Measurements from ENCODE around the gene CIP2A. TPM values are rescaled to one million over a fixed set of nuclear protein-coding genes. Genes with fewer than 3 reads are reported as not detected.

CIP2A gene
- total RNA-seq, 1 experiment from 2014 or later, result 34.2 TPM

- Mint-ChIP-seq H3K27me3 (ENCODE audit: low read depth) (no peaks in the 10 kb centered on the region), H3K9me3 (no peaks in the 10 kb centered on the region), H3K36me3 (ENCODE audit: insufficient read depth in 1 of 3, low read depth in 3 of 3) (peaks cover 14 to 38% (median 29%) of the 10 kb centered on the region in 3 experiments), H3K4me3 (no peak overlapping the region), H3K27ac (no peak overlapping the region), H3K4me1 (peaks cover 0 to 5% of the 10 kb centered on the region in 2 experiments; a peak in 2 of 4 replicates)
- Histone ChIP-seq H3K18ac (ENCODE audit: insufficient read length, low read depth, low read length) (no peak overlapping the region), H3K4me1 (ENCODE audit: insufficient read depth, low read length) (no peaks in the 10 kb centered on the region), H3K14ac (ENCODE audit: insufficient read depth, low read length) (no peak overlapping the region), H2BK5ac (ENCODE audit: insufficient read length, low read length) (no peak overlapping the region), H2BK120ac (ENCODE audit: low read depth, low read length, poor library complexity, severe bottlenecking) (no peak overlapping the region), H3K27me3 (ENCODE audit: insufficient read depth, low read length) (no peaks in the 10 kb centered on the region), H3K9ac (ENCODE audit: extremely low read depth, insufficient read length, low read length) (no peak overlapping the region), H3K79me1 (ENCODE audit: insufficient read depth, low read depth, low read length, poor library complexity, severe bottlenecking) (no peaks in the 10 kb centered on the region), H4K20me1 (ENCODE audit: control insufficient read depth, insufficient read depth, insufficient read length) (no peaks in the 10 kb centered on the region), H4K91ac (ENCODE audit: insufficient read length, low read depth, low read length) (no peak overlapping the region), H3K27ac (ENCODE audit: insufficient read length, low read depth, low read length) (no peak overlapping the region), H2BK20ac (ENCODE audit: low read depth, low read length, poor library complexity, severe bottlenecking) (no peak overlapping the region), H3T11ph (ENCODE audit: low read length) (no peak overlapping the region), H2BK15ac (ENCODE audit: low read depth, low read length) (no peak overlapping the region), H4K8ac (replicated peaks; ENCODE audit: insufficient read length, low read depth, low read length) (no peak overlapping the region), H2AK5ac (ENCODE audit: insufficient read length, low read length) (no peak overlapping the region), H3K23me2 (ENCODE audit: insufficient read length, low read depth, low read length, poor library complexity, severe bottlenecking) (no peaks in the 10 kb centered on the region), H2BK12ac (ENCODE audit: insufficient read length, low read depth, low read length) (no peak overlapping the region), H4K5ac (ENCODE audit: insufficient read length, low read depth, low read length) (no peak overlapping the region), H2AFZ (ENCODE audit: low read length) (no peak overlapping the region), H3K79me2 (ENCODE audit: insufficient read depth, low read length) (no peaks in the 10 kb centered on the region), H3K23ac (ENCODE audit: insufficient read length, low read depth, low read length) (no peak overlapping the region), H3K4ac (ENCODE audit: low read depth, low read length) (no peak overlapping the region), H3K56ac (ENCODE audit: insufficient read length, low read depth, low read length) (no peak overlapping the region), H3K4me2 (ENCODE audit: insufficient read depth, insufficient read length, low read length) (no peak overlapping the region), H3K9me3 (ENCODE audit: control insufficient read depth, low read depth, low read length) (no peaks in the 10 kb centered on the region)
- no peak for TF ChIP-seq CTCF (conservative IDR thresholded peaks at IDR 0.05)
- no CpG with 5 or more reads among the region's 2 CpGs for WGBS (ENCODE audit: extremely low coverage, insufficient read length, low lambda C conversion rate)
- no peak for DNase-seq
These were observed 40.4 kb downstream of the CIP2A start for GRCh38 chr3:108548886-108549285.
